B cell (primary cell): Measurements from ENCODE around the gene TSPAN5. TPM values are rescaled to one million over a fixed set of nuclear protein-coding genes. Genes with fewer than 3 reads are reported as not detected.

Experiments used
- ATAC-seq: fragments of 200-7000 bp; cut with Tn5 transposase; one replicate; pipeline ENCODE4 v1.10.0; 2021; ENCODE audit warnings: low read depth, mild to moderate bottlenecking, moderate number of reproducible peaks, moderate library complexity
- CTCF ChIA-PET: fragments of 350-600 bp; sonication (Branson Sonifier 250); formaldehyde crosslinking; loops from one replicate; lab custom pipeline; 2021; ENCODE audit warnings: antibody characterized with exemption, inconsistent platforms; lab: Charles Lee
- POLR2A ChIA-PET: fragments of 350-600 bp; sonication (Branson Sonifier 250); formaldehyde crosslinking; loops from one replicate; lab custom pipeline; 2021; ENCODE audit warnings: antibody characterized with exemption; lab: Charles Lee
- DNase-seq: peaks from one replicate; pipeline ENCODE4 v3.0.0; 2013
- H2AFZ ChIP-seq: 2 replicates; pipeline ENCODE4 v1.6.1; 2012; ENCODE audit warnings: mild to moderate bottlenecking, low read depth, low read length; ENCODE audit not compliant: insufficient read depth, poor library complexity, severe bottlenecking
- H3K27ac ChIP-seq, 2 donors: 1 replicate in 1 of 2; 2 replicates in 1 of 2; pipeline ENCODE4 v1.5.1; 2012 to 2013; ENCODE audit warnings: low read length in 2 of 2, mild to moderate bottlenecking in 2 of 2, moderate library complexity in 1 of 2
- H3K27me3 ChIP-seq, 4 experiments: fragments of 200-600 bp in 1 of 4; sonication (generic) in 1 of 4; replicated peaks in 1 of 4; 1 replicate in 2 of 4; 2 replicates in 2 of 4; pipeline versions ENCODE4 v1.6.1 to v1.7.0; 2013 to 2016; ENCODE audit warnings: low read length in 3 of 4, mild to moderate bottlenecking in 2 of 4, mixed read lengths in 1 of 4, moderate library complexity in 1 of 4; ENCODE audit not compliant: insufficient read depth in 4 of 4, control insufficient read depth in 3 of 4; ENCODE audit errors: control extremely low read depth in 1 of 4
- H3K36me3 ChIP-seq, 2 experiments: replicated peaks in 1 of 2; 1 replicate in 1 of 2; 2 replicates in 1 of 2; pipeline versions ENCODE4 v1.6.1 to v1.7.1; 2013; ENCODE audit warnings: low read length in 1 of 2; ENCODE audit not compliant: insufficient read depth in 2 of 2, control insufficient read depth in 1 of 2; ENCODE audit errors: control extremely low read depth in 1 of 2, extremely low read depth in 1 of 2
- H3K4me1 ChIP-seq, 2 donors: fragments of 200-600 bp in 1 of 2; sonication (generic) in 1 of 2; 1 replicate in 1 of 2; 2 replicates in 1 of 2; pipeline versions ENCODE4 v1.5.1 to v1.6.1; 2013 to 2017; ENCODE audit warnings: low read length in 2 of 2; ENCODE audit not compliant: control insufficient read depth in 2 of 2, insufficient read depth in 2 of 2
- H3K4me2 ChIP-seq: replicated peaks from 2 replicates; pipeline ENCODE3; 2012; ENCODE audit warnings: mild to moderate bottlenecking, low read depth, low read length; ENCODE audit not compliant: poor library complexity, severe bottlenecking
- H3K4me3 ChIP-seq, 5 experiments: fragments of 200-600 bp in 1 of 5; sonication (generic) in 1 of 5; 1 replicate in 3 of 5; 2 replicates in 2 of 5; pipeline versions ENCODE4 v1.5.1 to v1.7.0; 2011 to 2016; ENCODE audit warnings: low read length in 4 of 5, mild to moderate bottlenecking in 4 of 5, low read depth in 2 of 5, control low read depth in 1 of 5, moderate library complexity in 1 of 5; ENCODE audit not compliant: insufficient read depth in 1 of 5; ENCODE audit errors: control extremely low read depth in 1 of 5, extremely low read depth in 1 of 5
- H3K79me2 ChIP-seq: fragments of 200-600 bp; sonication (generic); one replicate; pipeline ENCODE4 v1.6.0; 2016; ENCODE audit warnings: low read length; ENCODE audit not compliant: control insufficient read depth, insufficient read depth
- H3K9ac ChIP-seq: fragments of 200-600 bp; sonication (generic); 2 replicates; pipeline ENCODE4 v1.6.1; 2017; ENCODE audit warnings: mild to moderate bottlenecking, low read length, moderate library complexity
- H3K9me3 ChIP-seq, 3 donors: one replicate each; pipeline versions ENCODE4 v1.6.1 to v1.7.1; 2013; ENCODE audit warnings: low read length in 2 of 3; ENCODE audit not compliant: control insufficient read depth in 2 of 3, insufficient read depth in 1 of 3; ENCODE audit errors: control extremely low read depth in 1 of 3
- H4K20me1 ChIP-seq: 2 replicates; pipeline ENCODE4 v1.6.0; 2012; ENCODE audit warnings: mild to moderate bottlenecking, low read length; ENCODE audit not compliant: insufficient read depth, control insufficient read depth, poor library complexity, severe bottlenecking
- H3K27ac Mint-ChIP-seq: one replicate; pipeline ENCODE4 v1.8.0; 2021; ENCODE audit warnings: mixed read lengths
- H3K27me3 Mint-ChIP-seq: one replicate; pipeline ENCODE4 v1.8.0; 2021; ENCODE audit warnings: mixed read lengths
- H3K4me1 Mint-ChIP-seq: one replicate; pipeline ENCODE4 v1.8.0; 2021; ENCODE audit warnings: mixed read lengths
- H3K4me3 Mint-ChIP-seq: one replicate; pipeline ENCODE4 v1.8.0; 2021; ENCODE audit warnings: mixed read lengths
- H3K9me3 Mint-ChIP-seq: one replicate; pipeline ENCODE4 v1.8.0; 2022; ENCODE audit warnings: mixed read lengths; ENCODE audit not compliant: insufficient read depth
- EZH2 ChIP-seq: IDR thresholded peaks from 2 replicates; pipeline ENCODE4 v1.6.1; 2012; ENCODE audit warnings: borderline replicate concordance, low read depth, mild to moderate bottlenecking, moderate library complexity, low read length; ENCODE audit not compliant: insufficient read depth, poor library complexity, severe bottlenecking
- WGBS: methylation state at CpG from one replicate; pipeline ENCODE4 v1.1.5; 2013; ENCODE audit warnings: missing lambda C conversion rate; ENCODE audit not compliant: insufficient coverage; 5-methylcytosine and 5-hydroxymethylcytosine counted together
- intact Hi-C: fragments of 100-400 bp; cut with micrococcal nuclease; formaldehyde crosslinking; loops from one replicate; pipeline ENCODE4 v1.10.0; 2022
- polyA plus RNA-seq: library from polyadenylated mRNA; depleted of rRNA; stranded (reverse); fragments of >200 nt; gene quantifications from 2 replicates; pipeline ENCODE4 v1.2.3, GENCODE V29; 2012
- total RNA-seq, 2 donors: library from RNA; stranded (reverse); fragments of 120-200 nt in 1 of 2; gene quantifications; 1 replicate in 1 of 2; 2 replicates in 1 of 2; pipeline versions ENCODE4 v1.2.3 to v1.2.4, GENCODE V29; 2013 to 2022
- TF ChIP-seq, protein P1 (sequence below): fragments of 200-600 bp; IDR thresholded peaks from one replicate; pipeline ENCODE4 v1.8.0; 2022; ENCODE audit warnings: antibody characterized with exemption, mild to moderate bottlenecking

The TSPAN5 gene
- total and polyA plus RNA-seq, 2 donors (not counting 1 experiment from before 2014, with no cell fraction given): 2.6 to 5.3 TPM

- H3K79me2 ChIP-seq: peaks cover 11% of the 10 kb centered on the region
- intact Hi-C loops: no loop called here
- 93% methylated on average over 4 of the region's 5 CpGs for WGBS
Observed at GRCh38 chr4:98641376-98641775, 17.0 kb downstream of the TSPAN5 start.

GRCh38 chr4:98639523-98639922 is 18.9 kb downstream of the TSPAN5 start:
- Mint-ChIP-seq H3K9me3 (no peaks in the 10 kb centered on the region), H3K4me1 (peaks cover 6% of the 10 kb centered on the region), H3K4me3 (peak overlapping the region; percentile 26), H3K27ac (no peak overlapping the region), H3K27me3 (no peaks in the 10 kb centered on the region)
- peak overlapping the region; percentile 54 for H3K4me2 ChIP-seq
- peak overlapping the region; percentile 58 for H2AFZ ChIP-seq
- intact Hi-C loops: no loop called here
- no CpG with 5 or more reads among the region's 2 CpGs for WGBS
- ChIA-PET CTCF (no interaction called here), POLR2A (interaction anchor here (0.6 kb wide), 1 partner anchor 492 kb away, joined by 3 read pairs; no protein-coding TSS in a partner anchor)
- peak overlapping the region; percentile 37 for H3K9ac ChIP-seq
- H3K27ac ChIP-seq: no peak overlapping the region
- H3K79me2 ChIP-seq: peaks cover 5% of the 10 kb centered on the region
- H3K4me1 ChIP-seq: peaks cover 6 to 8% of the 10 kb centered on the region in 2 donors
- no peak for ATAC-seq
- TF ChIP-seq, protein P1, sequence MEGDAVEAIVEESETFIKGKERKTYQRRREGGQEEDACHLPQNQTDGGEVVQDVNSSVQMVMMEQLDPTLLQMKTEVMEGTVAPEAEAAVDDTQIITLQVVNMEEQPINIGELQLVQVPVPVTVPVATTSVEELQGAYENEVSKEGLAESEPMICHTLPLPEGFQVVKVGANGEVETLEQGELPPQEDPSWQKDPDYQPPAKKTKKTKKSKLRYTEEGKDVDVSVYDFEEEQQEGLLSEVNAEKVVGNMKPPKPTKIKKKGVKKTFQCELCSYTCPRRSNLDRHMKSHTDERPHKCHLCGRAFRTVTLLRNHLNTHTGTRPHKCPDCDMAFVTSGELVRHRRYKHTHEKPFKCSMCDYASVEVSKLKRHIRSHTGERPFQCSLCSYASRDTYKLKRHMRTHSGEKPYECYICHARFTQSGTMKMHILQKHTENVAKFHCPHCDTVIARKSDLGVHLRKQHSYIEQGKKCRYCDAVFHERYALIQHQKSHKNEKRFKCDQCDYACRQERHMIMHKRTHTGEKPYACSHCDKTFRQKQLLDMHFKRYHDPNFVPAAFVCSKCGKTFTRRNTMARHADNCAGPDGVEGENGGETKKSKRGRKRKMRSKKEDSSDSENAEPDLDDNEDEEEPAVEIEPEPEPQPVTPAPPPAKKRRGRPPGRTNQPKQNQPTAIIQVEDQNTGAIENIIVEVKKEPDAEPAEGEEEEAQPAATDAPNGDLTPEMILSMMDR: no peak
- no peak for TF ChIP-seq EZH2
- H3K27me3 ChIP-seq: no peaks in the 10 kb centered on the region
- H3K9me3 ChIP-seq: no peaks in the 10 kb centered on the region
- H3K4me3 ChIP-seq: peak overlapping the region in 3 of 5 experiments; percentile 0 to 33 (median 15)
- DNase-seq: peak; percentile 16
- H4K20me1 ChIP-seq: no peaks in the 10 kb centered on the region
- no peaks in the 10 kb centered on the region for H3K36me3 ChIP-seq

More at GRCh38 chr4:98641376-98641775, 17.0 kb downstream of the TSPAN5 start:
- no peak for ATAC-seq
- H2AFZ ChIP-seq: no peak overlapping the region
- no peaks in the 10 kb centered on the region for H3K27me3 Mint-ChIP-seq
- H3K4me1 ChIP-seq: peaks cover 6 to 8% of the 10 kb centered on the region in 2 donors
- no peak for DNase-seq
- no peak overlapping the region for H3K9ac ChIP-seq
- no peak overlapping the region for H3K4me2 ChIP-seq
- TF ChIP-seq EZH2: no peak
- TF ChIP-seq, protein P1: no peak
- no peaks in the 10 kb centered on the region for H4K20me1 ChIP-seq
- H3K27me3 ChIP-seq: no peaks in the 10 kb centered on the region
- H3K27ac Mint-ChIP-seq: no peak overlapping the region
- CTCF ChIA-PET: no interaction called here
- H3K4me1 Mint-ChIP-seq: peaks cover 6% of the 10 kb centered on the region
- H3K9me3 Mint-ChIP-seq: no peaks in the 10 kb centered on the region
- POLR2A ChIA-PET: no interaction called here
- H3K9me3 ChIP-seq: no peaks in the 10 kb centered on the region
- H3K4me3 ChIP-seq: no peak overlapping the region
- H3K4me3 Mint-ChIP-seq: no peak overlapping the region
- no peaks in the 10 kb centered on the region for H3K36me3 ChIP-seq
- H3K27ac ChIP-seq: no peak overlapping the region
